ENCODE measurements around the gene SLC18A3. TPM values are rescaled to one million over a fixed set of nuclear protein-coding genes. Genes with fewer than 3 reads are reported as not detected.

The SLC18A3 gene
- not detected in 5 replicates for total RNA-seq (2022; extraction: Qiagen RNA extraction; ENCODE audit: low read depth)

DNA sequence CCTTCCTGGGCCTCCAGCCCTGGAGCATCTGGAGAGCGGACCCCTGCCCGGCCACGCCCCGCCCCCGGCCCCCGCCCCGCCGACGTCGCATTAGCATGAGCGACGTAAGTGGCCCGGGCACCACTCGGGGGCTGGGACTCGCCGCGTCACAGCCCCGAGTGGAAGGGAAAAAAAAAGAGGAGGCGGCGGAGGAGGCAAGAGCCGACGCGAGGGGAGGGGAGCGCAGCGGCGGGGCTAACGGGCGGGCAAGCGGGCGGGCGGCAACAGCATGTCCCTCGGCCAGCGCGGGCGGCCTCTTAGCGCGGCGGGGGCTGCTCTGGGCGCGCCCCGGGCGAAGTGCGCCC, at the start of gene SLC18A3:
TSS of gene SLC18A3 (plus strand) at position 197 of the 344 bp plus-strand sequence. CDS start 431 bp downstream, outside the sequence.

DNA sequence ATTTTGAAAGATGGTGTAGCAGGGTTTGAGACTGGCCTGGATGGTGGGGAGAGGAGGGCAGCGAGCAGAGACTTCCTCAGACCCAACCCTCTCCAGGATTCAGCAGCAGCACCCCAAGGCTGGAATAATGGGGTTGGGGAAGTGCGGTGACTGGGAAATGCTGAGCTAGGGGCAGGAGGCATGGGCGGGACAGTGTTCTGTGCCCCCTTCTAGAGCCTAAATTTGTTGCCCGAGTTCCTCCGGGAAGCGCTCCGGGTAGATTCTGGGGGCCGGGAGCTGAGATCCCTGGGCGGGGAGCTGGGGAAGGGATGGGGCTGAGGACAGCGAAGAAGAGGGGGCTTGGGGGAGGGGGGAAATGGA, 3.8 kb downstream of the SLC18A3 start, which contains the start of gene CHAT:
TSS of gene CHAT (plus strand) at position 156 of the 360 bp plus-strand sequence. CDS start at position 309, 153 bp downstream.

Other genes starting within 250 kb of the SLC18A3 start
- not detected in 5 replicates for gene DRGX, start 214.2 kb upstream of the SLC18A3 start, total RNA-seq (2022; extraction: Qiagen RNA extraction; ENCODE audit: low read depth)
- gene ERCC6, start 71.2 kb upstream of the SLC18A3 start, total RNA-seq (2022; extraction: Qiagen RNA extraction; ENCODE audit: low read depth), result 5.8 to 7.1 TPM (median 6.5 TPM) in 5 replicates
- not detected in 5 replicates for gene CHAT, start 3.7 kb downstream of the SLC18A3 start, total RNA-seq (2022; extraction: Qiagen RNA extraction; ENCODE audit: low read depth)
- gene C10orf53, start 69.3 kb downstream of the SLC18A3 start, total RNA-seq (2022; extraction: Qiagen RNA extraction; ENCODE audit: low read depth), result not detected in 5 replicates
- gene OGDHL, start 152.0 kb downstream of the SLC18A3 start, total RNA-seq (2022; extraction: Qiagen RNA extraction; ENCODE audit: low read depth), result 0.14 to 0.36 TPM (median 0.18 TPM) in 5 replicates